Heart right ventricle (tissue), 16 donors: Measurements from ENCODE around the gene MICAL2. TPM values are rescaled to one million over a fixed set of nuclear protein-coding genes. Genes with fewer than 3 reads are reported as not detected.

Experiments used
- ATAC-seq, 8 donors: fragments of 200-7000 bp; cut with Tn5 transposase; one replicate each; pipeline ENCODE4 v1.9.1; 2020; ENCODE audit warnings: mild to moderate bottlenecking in 8 of 8, moderate library complexity in 8 of 8, moderate number of reproducible peaks in 1 of 8
- DNase-seq, 2 donors: peaks; one replicate each; pipeline ENCODE4 v3.0.0-alpha.2; 2020
- H3K27ac ChIP-seq, 10 donors: fragments of 200-600 bp; sonication (generic) in 2 of 10; one replicate each; pipeline versions ENCODE4 v1.5.0 to v1.8.0; 2020 to 2022; ENCODE audit warnings: mild to moderate bottlenecking in 3 of 10
- H3K27me3 ChIP-seq, 7 donors: fragments of 200-600 bp; one replicate each; pipeline ENCODE4 v1.8.0; 2021 to 2022; ENCODE audit warnings: mild to moderate bottlenecking in 2 of 7
- H3K36me3 ChIP-seq, 9 donors: fragments of 200-600 bp; sonication (generic) in 1 of 9; one replicate each; pipeline versions ENCODE4 v1.5.0 to v1.8.0; 2020 to 2022; ENCODE audit warnings: mild to moderate bottlenecking in 2 of 9
- H3K4me1 ChIP-seq, 9 donors: fragments of 200-600 bp; sonication (generic) in 1 of 9; one replicate each; pipeline versions ENCODE4 v1.5.0 to v1.8.0; 2020 to 2022; ENCODE audit warnings: mild to moderate bottlenecking in 4 of 9
- H3K4me3 ChIP-seq, 10 donors: fragments of 200-600 bp; sonication (generic) in 2 of 10; one replicate each; pipeline versions ENCODE4 v1.5.0 to v1.8.0; 2020 to 2022; ENCODE audit warnings: mild to moderate bottlenecking in 7 of 10, moderate library complexity in 2 of 10
- H3K9me3 ChIP-seq, 11 donors: fragments of 200-600 bp in 10 of 11; sonication (generic) in 2 of 11; one replicate each; pipeline versions ENCODE4 v1.5.0 to v1.8.0; 2013 to 2022; ENCODE audit warnings: mild to moderate bottlenecking in 2 of 11, control low read depth in 1 of 11, moderate library complexity in 1 of 11
- WGBS, 2 donors: extraction: QIAGEN DNeasy Blood & Tissue Kit; methylation state at CpG; one replicate each; pipeline ENCODE4 v1.1.7; 2013; ENCODE audit warnings: inconsistent platforms in 1 of 2; 5-methylcytosine and 5-hydroxymethylcytosine counted together
- intact Hi-C, 10 donors: fragments of 100-400 bp; cut with DNase I; formaldehyde crosslinking; loops; one replicate each; pipeline versions ENCODE4 v1.11.1 to v1.14.2; 2022
- polyA plus RNA-seq, 2 donors: library from polyadenylated mRNA; stranded (reverse); fragments of 200-250 nt; gene quantifications; one replicate each; pipeline ENCODE4 v1.2.3, GENCODE V29; 2013
- total RNA-seq, 10 donors: library from RNA; stranded (reverse); fragmentation: NEBNext Ultra II Directional in 3 of 10; extraction: Animal tissue kit (Norgen Biotek cat#: 25700) in 3 of 10; gene quantifications; one replicate each; pipeline versions ENCODE4 v1.2.1 to v1.2.4, GENCODE V29; 2021 to 2023
- TF ChIP-seq, protein P1 (sequence below), 9 donors: fragments of 200-600 bp; sonication (generic) in 2 of 9; IDR thresholded peaks; one replicate each; pipeline versions ENCODE4 v1.5.0 to v1.8.0; 2021 to 2022; ENCODE audit warnings: antibody characterized with exemption in 9 of 9, mild to moderate bottlenecking in 5 of 9, moderate library complexity in 1 of 9
- donor health status: Arrhythmogenic right ventricular cardiomyopathy.
- donor health status: ischemic (EF 13 %, LVEDD 7.1; RV severe dilation, severe dysfunction).
- donor health status: healthy with polysubstance abuse.
- donor health status: DM: no; HTN: yes; CAD: no.
- donor health status: DM: no; HTN: no; CAD: no.
- donor health status: ischemic (EF 25% LVEDD 6.9; RV normal size, moderate dysfunction).
- donor health status: ischemic (EF 25% LVEDD 5.7; RV mildly dilated, moderate dysfunction).
- donor health status: healthy.
- donor health status: DM: yes; HTN: yes; CAD: no.
- donor health status: Ischemic cardiomyopathy.
- donor health status: ischemic (EF 35%, LVEDD 5.7; RV mildly dilated, moderate dysfunction).
- donor health status: nonischemic (EF 11% LVEDD 7.7; RV severe dilation, severe dysfunction).
- donor health status: DM: yes; HTN: yes; CAD: no.
- donor health status: PGD.
- donor health status: ischemic (EF 29% LVEDD 5.4; RV normal size, mild dysfunction).
- donor health status: nonischemic (EF 23%, LVEDD 6.1; RV moderate dilation, normal function).

The MICAL2 gene
- total and polyA plus RNA-seq, 12 donors = 32.5 to 95.7 (median 70.5) TPM

DNA sequence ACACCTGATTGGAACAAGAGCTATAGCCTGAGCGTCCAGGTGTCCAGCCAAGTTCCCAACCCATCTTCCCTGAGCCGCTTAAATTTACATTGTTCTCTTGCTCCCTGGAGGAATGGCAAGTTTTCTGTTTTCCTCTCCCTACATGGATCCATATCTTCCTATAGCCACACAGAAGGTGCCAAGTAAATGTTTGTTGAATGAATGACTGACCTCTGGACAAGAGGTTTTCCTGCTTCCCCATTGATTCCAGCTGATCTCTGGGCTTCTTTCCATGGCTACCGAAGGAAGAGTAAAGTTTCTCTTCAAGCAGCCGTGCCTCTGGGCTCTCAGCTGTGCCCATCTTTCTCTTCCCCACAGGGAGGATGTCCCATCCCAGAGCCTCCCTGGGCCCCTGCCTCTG, 107.5 kb downstream of the MICAL2 start:
- ATAC-seq (no peak), DNase-seq (no peak)
- Histone ChIP-seq H3K4me3 (no peak overlapping the region), H3K9me3 (no peaks in the 10 kb centered on the region), H3K27ac (peak overlapping the region in 3 of 10 donors; percentile 54 to 56 (median 55)), H3K27me3 (no peaks in the 10 kb centered on the region), H3K36me3 (peaks cover 0 to 80% (median 34%) of the 10 kb centered on the region in 9 donors), H3K4me1 (peaks cover 23 to 69% (median 55%) of the 10 kb centered on the region in 9 donors)
- intact Hi-C loops = no loop called here
- 87 to 95% methylated on average over 4 of the region's 4 CpGs for WGBS, 2 donors
- TF ChIP-seq, protein P1, sequence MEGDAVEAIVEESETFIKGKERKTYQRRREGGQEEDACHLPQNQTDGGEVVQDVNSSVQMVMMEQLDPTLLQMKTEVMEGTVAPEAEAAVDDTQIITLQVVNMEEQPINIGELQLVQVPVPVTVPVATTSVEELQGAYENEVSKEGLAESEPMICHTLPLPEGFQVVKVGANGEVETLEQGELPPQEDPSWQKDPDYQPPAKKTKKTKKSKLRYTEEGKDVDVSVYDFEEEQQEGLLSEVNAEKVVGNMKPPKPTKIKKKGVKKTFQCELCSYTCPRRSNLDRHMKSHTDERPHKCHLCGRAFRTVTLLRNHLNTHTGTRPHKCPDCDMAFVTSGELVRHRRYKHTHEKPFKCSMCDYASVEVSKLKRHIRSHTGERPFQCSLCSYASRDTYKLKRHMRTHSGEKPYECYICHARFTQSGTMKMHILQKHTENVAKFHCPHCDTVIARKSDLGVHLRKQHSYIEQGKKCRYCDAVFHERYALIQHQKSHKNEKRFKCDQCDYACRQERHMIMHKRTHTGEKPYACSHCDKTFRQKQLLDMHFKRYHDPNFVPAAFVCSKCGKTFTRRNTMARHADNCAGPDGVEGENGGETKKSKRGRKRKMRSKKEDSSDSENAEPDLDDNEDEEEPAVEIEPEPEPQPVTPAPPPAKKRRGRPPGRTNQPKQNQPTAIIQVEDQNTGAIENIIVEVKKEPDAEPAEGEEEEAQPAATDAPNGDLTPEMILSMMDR (IDR thresholded peaks at IDR 0.05) = no peak

DNA sequence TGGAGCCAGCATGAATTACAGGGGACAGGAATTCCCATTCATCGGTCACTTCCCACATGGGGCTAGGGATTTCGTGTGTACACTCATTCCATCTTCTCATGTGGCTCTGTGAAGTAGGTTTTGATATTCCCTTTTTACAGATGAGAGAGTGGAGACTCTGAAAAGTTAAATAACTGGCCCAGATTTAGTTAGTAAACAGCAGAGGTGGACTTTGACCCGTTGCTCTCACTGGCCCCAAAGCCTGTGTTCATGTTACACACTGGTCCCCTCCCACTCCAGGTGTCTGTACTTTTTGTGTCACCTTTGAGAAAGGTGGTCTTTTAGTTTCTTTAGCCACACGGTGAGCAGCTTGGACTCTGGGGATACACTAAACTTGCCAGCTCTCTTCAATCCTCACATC, 108.5 kb downstream of the MICAL2 start:
- Histone ChIP-seq H3K4me1 (peaks cover 23 to 75% (median 64%) of the 10 kb centered on the region in 9 donors), H3K27ac (peak overlapping the region in 7 of 10 donors; percentile 71 to 83 (median 78)), H3K36me3 (peaks cover 0 to 78% (median 23%) of the 10 kb centered on the region in 9 donors), H3K4me3 (no peak overlapping the region), H3K27me3 (no peaks in the 10 kb centered on the region), H3K9me3 (no peaks in the 10 kb centered on the region)
- 60 to 72% methylated on average over 4 of the region's 4 CpGs for WGBS, 2 donors
- TF ChIP-seq, protein P1 (IDR thresholded peaks at IDR 0.05) = no peak
- intact Hi-C loops = no loop called here
- DNase-seq (no peak), ATAC-seq (no peak)

DNA sequence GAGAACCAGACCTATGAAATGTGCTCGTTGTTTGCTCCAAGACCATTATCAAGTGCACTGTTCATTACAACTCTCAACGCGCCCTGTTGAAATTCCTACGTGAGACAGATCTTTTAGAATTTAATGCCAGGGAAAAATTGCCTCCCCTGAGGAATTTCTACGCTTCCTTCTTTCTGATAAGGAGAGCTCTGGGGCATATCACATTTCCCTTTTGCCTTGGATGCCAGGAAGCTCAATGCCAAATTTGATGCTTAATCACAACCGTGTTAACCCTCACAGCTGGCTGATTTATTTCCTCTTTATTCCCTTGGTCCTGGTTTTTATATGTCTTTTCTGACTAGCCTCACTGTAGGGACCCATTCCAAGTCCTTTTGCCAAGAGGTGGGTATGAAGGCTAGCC, 109.4 kb downstream of the MICAL2 start:
- ATAC-seq (peak; percentile 5 to 55 (median 10)), DNase-seq (no peak)
- Histone ChIP-seq H3K4me3 (peak overlapping the region in 1 of 10 donors; percentile 7), H3K27ac (peak overlapping the region; percentile 22 to 83 (median 74)), H3K36me3 (peaks cover 0 to 72% (median 17%) of the 10 kb centered on the region in 9 donors), H3K27me3 (no peaks in the 10 kb centered on the region), H3K4me1 (peaks cover 27 to 83% (median 72%) of the 10 kb centered on the region in 9 donors), H3K9me3 (no peaks in the 10 kb centered on the region)
- WGBS, 2 donors = 29 to 39% methylated on average over 6 of the region's 6 CpGs
- intact Hi-C loops = loop anchor here in 5 of 10 donors (5.0 to 10.0 kb wide), 4 partner anchors 55 to 125 kb away; no protein-coding TSS in a partner anchor
- TF ChIP-seq, protein P1 (IDR thresholded peaks at IDR 0.05) = no peak

DNA sequence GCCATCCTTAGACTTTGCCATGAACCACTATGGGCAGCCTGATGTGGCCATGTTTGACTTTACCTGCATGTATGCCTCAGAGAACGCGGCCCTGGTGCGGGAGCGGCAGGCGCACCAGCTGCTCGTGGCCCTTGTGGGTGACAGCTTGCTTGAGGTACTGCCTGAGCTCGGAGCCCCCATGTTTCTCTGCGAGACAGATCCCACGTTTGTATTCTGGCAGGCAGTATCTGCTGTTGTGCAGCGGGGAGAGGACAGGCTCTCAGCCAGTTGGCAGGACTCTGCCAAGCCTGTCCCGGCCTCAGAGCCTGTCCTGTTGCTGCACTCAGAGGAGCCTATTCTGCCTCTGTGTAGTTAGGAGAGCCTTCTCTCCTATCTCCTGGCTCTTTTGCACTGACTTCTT, 109.9 kb downstream of the MICAL2 start:
- 38 to 50% methylated on average over 11 of the region's 11 CpGs for WGBS, 2 donors

More for the DNA sequence above, 109.9 kb downstream of the MICAL2 start:
- TF ChIP-seq, protein P1 (IDR thresholded peaks at IDR 0.05) = no peak
- Histone ChIP-seq H3K4me3 (peak overlapping the region in 1 of 10 donors; percentile 7), H3K36me3 (peaks cover 0 to 74% (median 12%) of the 10 kb centered on the region in 9 donors), H3K27me3 (no peaks in the 10 kb centered on the region), H3K9me3 (no peaks in the 10 kb centered on the region), H3K4me1 (peaks cover 27 to 83% (median 72%) of the 10 kb centered on the region in 9 donors), H3K27ac (peak overlapping the region; percentile 65 to 83 (median 74))
- intact Hi-C loops = loop anchor here in 5 of 10 donors (5.0 to 10.0 kb wide), 4 partner anchors 56 to 126 kb away; no protein-coding TSS in a partner anchor
- DNase-seq (peak; percentile 71 to 75), ATAC-seq (peak; percentile 80 to 90 (median 86))
